SIG-M5 (cell line): ENCODE results near the gene SLC35G1.

Experiments used
- DNase-seq: peaks from one replicate; lab custom pipeline; 2025; lab: John Stamatoyannopoulos, UW

SLC35G1 gene, protein sequence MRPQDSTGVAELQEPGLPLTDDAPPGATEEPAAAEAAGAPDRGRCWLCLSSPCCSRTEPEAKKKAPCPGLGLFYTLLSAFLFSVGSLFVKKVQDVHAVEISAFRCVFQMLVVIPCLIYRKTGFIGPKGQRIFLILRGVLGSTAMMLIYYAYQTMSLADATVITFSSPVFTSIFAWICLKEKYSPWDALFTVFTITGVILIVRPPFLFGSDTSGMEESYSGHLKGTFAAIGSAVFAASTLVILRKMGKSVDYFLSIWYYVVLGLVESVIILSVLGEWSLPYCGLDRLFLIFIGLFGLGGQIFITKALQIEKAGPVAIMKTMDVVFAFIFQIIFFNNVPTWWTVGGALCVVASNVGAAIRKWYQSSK

DNA sequence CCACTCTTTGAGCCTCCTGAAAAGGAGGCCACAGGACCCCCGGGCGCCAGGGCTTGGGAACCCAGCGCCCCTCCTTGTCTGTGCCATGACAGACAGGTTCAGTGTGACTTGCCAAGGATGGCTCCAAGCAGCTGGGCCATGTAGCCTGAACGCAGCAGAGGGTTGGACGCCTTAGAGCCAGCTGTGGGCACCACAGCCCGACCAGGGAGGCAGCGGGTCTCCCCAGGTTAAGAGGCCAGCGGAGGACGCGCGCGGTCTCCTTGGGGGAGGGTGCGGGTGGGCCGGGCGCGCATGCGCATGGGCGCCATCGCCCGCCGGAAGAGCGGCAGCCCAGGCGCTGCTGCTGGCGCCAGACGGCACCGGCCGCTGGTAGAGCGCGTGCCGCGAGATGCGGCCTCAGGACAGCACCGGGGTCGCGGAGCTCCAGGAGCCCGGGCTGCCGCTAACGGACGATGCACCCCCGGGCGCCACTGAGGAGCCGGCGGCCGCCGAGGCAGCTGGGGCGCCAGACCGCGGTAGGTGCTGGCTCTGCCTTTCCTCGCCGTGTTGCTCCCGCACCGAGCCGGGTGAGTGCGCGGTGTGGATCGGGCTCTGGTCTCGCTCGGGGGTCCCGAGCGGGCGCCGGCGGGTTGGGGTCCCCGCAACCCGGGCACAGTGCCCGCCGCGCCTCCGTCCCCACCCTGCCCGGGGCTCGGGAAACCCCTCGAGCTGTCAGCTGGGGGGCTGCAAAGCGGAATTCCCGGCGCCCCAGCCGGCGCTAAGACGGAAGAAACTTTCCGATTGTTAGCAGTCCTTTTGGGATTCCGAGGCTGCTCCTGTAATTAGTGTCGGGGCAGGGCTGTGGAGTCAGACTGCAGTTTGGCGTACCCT, at the start of gene SLC35G1:
SLC35G1 (plus strand) TSS at position 333 of the 870 bp plus-strand sequence; CDS start at position 389, 56 bp downstream.
- no peak for DNase-seq

DNA sequence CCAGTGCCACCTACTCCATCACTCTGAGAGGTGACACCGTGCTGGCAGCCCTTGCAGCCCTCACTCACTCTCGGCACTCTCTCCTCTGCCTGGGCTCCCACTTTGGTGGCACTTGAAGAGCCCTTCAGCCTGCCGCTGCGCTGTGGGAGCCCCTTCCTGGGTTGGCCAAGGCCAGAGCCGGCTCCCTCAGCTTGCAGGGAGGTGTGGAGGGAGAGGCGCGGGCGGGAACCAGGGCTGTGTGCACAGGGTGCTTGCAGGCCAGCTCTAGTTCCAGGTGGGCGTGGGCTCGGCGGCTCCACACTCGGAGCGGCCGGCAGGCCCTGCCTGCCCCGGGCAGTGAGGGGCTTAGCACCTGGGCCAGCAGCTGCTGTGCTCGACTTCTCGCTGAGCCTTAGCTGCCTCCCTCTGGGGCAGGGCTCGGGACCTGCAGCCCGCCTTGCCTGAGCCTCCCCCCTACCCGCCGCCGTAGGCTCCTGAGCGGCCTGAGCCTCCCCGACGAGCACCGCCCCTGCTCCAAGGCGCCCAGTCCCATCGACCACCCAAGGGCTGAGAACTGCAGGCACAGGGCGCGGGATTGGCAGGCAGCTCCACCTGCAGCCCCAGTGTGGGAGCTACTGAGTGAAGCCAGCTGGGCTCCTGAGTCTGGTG, 48.7 kb upstream of the SLC35G1 start:
- no peak for DNase-seq

DNA sequence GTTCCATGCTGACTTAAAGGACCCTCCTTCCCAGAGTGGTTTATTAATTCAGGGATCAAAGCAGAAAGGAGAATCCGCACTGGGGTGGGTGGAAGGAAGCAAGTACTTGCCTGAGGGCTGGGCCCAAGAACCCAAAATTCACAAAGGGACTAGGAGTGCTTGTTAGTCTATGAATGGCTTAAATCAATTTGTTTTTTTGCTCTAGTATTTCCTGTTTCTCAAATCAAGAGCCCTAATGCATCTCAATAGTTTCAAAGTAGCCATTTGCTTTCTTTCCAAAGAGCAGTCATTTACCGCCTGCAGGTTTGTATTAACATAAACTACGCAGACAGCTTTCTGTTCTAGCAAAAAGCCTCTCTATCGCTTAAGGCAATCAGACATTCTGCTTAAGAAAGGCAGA, 44.2 kb upstream of the SLC35G1 start:
- no peak for DNase-seq

DNA sequence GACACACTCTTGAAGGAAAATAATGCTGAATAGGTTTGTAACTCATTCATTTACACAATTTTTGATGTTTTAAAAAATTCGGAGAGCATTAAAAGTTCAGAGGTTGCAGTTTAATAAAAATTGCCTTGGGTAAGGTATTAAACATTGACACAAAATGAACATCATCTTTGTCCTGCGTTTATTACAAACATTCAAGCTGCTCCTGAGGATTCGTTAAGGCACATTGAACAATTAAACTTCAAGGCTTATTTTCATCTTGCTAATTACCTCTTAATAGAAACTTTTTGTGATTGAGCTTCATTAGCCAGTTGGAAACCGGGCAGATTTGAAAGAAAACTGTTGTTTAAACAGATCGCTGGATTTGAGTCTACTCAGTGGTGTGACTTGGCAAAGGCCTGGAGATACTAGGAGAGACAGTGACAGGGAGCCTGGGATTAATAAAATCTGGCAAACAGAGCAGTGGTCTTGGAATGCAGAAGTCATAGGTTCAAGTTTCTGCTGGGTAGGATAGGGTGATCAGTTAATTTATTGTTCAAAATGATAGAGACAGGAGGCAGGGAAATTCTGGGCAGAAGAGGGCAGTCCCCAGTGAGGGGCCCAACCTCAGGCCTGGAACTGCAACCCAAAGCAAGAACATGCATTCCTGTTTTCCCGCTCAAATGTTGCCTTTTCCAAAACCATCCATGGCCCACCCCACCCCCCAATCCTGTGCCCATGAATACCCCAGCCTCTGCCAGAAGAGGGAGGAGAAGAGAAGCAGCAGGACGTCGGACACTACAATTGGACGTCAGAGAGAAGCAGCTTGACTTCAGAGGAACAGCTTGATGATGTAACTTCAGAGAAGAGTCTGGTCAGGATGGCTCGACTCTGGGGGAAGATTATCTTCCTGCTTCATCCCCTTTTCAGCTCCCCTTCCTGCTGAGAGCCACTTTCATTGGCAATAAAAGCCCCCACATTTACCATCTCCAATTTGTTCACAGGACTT, 43.5 kb upstream of the SLC35G1 start:
- no peak for DNase-seq

DNA sequence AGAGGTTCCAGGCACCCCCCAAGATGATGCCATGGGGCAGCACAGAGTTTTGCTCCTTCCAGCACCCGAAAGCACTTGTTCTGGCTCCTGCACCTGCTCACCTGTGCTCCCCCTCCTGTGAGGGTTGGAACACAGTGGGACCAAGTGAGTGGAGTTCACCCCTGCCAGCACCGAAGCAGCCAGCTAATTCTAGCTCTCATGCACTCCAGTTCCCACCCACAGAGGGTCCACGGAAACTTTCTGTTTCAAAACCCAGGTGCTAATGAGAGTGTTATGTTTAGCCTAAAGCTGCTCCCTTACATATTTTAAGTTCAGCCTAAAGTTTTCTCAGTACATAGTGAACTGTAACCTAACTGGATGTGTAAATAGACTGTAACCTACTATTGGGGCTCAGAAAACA, 42.6 kb upstream of the SLC35G1 start:
- DNase-seq: no peak

DNA sequence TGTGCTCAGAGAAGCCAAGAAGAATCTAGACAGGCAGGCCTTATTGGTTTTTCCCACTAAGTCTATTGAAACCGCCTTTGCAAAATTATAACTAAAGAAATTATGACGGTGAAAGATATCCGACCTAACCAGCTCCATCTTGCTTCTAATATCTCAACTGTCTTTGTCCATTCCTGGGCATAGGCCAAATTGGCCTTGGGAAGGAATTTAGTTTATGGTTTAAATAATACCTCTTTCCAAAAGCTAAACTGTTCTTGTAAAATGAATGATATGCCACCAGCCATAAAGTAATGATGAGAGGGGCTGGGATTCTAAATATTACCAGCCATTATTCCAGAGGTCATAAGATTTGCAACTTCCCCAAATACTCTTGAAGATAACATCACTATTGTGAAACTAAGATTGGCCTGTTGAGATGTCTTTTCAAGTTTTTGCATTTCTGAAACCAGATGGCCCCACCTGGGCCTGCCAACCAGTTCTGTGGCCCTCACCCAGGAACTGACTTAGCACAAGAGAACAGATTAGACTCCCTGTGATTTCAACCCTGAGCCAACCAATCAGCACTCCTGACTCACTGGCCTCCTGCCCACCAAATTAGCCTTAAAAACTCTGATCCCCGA, 41.2 kb upstream of the SLC35G1 start:
- no peak for DNase-seq

DNA sequence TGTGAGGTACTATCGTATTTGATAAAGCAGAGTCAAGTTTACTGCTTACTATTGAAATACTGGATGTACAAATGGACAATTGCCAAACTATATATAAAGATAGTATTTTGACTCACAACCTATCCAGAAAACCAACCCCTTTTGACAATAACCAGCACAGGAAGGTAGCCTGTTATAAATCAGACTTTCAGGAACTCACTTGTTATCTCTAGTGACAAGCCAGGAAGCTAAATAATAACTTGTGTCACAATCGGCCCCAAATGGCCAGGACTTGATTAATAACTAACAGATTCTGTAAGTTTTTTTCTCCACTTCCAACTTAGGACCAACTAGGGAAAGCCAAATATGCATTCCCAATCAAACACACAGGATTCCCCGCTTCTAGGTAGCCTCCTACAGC, 38.8 kb upstream of the SLC35G1 start:
- no peak for DNase-seq

DNA sequence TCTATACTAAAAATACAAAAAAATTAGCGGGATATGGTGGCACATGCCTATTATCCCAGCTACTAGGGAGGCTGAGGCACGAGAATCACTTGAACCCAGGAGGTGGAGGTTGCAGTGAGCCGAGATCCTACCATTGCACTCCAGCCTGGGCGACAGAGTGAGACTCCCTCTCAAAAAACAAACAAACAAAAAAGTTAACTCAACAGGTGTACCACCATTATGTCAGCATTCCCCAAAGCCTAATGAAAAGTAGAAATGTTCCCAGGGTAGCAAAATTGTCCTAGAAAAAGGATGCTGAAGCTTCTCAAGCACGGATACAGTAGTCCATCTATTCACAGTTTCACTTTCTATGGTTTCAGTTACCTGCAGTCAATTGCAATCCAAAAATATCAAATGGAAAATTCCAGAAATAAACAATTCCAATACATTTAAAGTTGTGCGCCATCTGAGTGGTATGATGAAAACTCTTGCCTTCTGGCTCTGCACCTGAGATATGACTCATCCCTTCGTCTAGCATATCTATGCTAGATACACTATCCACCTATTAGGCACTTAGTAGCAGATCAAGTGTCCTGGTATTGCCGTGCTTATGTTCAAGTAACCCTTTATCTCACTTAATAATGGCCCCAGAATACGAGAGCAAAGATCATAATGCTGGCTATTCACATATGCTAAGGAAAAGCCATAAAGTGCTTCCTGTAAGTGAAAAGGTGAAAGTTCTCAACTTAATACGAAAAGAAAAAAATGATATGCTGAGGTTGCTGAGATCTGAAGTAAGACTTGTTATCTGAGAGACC, 37.2 kb upstream of the SLC35G1 start:
- DNase-seq: no peak

DNA sequence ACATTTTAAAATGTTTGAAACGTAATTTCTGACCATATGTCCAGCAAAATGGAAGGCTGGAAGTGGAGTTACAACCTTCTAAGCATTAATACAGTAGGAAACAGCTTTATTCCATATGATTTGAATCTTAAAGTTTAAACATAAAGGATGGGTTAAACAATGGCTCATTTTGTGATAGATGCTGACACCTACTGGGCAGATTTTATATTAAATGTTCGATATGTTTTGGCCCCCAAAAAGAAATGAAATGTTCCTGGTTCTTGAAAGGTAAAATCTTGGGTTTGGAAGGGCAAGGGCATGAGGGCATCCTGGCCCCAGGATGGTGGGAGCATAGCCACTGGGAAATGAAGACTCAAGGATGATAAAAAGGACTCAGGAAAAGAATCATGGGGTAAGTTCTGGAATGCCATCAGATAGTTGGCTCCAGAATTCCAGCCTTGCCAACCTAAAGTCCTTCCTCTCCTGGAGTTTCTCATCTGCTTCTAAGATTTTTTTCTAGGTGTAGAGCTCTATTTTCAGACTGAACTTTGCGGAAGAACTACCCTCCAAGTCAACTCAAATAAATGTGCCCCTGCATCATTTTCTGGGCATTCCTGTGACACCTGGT, 34.6 kb upstream of the SLC35G1 start:
- no peak for DNase-seq

DNA sequence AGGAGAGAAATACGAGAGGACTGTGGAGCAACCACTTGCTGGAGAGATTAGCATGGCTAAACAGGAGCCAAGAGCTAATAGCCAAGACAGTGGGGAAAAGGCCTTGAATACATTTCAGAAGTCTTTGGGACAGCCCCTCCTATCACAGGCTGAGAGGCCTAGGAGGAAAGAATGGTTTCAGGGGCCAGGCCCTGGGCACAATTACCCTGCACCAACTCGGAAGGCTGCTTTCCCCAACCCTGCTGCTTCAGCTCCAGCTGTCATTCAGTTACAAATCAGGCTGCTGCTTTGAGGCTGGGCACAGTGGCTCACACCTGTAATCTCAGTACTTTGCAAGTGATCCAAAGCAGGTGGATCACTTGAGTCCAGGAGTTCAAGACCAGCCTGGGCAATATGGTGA, 32.0 kb upstream of the SLC35G1 start:
- DNase-seq: no peak

DNA sequence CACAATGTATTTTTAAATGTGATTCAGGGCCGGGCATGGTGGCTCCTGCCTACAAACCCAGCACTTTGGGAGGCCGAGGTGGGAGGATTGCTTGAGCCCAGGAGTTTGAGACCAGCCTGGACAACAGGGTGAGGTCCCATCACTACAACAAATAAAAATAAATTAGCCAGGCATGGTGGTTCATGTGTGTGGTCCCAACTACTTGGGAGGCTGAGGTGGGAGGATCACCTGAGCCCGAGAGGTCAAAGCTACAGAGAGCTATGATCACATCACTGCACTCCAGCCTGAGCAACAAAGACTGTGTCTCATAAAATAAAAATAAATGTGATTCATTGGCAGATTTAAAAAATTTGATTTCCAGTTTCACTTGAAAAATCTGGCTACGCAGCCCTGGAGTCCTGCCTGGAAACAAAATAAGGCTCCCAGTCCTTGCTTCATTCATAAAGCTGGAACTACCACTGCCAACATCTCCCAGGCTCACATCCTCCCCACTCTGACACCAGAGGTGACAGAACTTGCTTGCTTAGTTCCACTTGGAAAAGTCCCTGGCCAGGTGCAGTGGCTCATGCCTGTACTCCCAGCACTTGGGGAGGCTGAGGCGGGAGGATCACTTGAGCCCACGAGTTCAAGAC, 27.9 kb upstream of the SLC35G1 start:
- DNase-seq: no peak

DNA sequence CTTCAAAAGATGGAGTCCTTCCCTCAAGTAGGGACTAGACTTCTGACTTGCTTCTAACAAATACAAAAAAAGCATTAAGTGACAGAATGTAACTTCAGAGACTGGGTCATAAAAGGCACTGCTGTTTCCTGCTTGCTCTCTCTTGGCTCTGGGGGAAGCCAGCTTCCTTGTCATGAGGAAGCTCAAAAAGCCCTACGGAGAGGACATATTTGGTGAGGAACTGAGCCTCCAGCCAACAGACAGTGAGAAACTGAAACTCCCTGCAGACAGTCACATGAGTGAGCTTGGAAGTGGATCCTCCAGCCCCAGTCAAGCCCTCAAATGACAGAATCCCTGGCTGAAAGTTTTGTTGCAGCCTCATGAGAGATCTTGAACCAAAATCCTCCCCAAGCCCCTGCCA, 26.3 kb upstream of the SLC35G1 start:
- no peak for DNase-seq

DNA sequence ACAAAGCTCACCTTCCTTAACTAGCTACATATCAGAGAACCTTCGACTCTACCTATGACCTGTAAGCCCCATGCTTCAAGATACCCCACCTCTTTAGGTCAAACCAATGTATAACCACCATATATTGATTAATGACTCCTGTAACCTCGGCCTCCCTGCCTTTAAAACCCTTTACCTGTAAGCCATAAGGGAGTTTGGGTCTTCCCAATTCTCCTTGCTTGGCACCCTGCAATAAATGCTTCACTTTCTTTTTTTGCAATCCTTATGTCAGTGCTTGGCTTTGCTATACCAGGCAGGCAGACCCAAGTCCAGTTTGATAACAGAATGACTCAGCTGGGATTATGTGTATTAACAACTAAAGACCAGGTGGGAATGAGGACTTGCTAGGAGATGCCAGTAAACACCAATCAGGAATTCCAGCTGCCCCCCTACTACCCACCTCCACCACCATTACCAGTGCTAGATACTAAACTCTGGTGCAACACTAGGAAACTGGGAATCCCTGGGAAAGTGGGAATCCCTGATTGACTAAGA, 22.0 kb upstream of the SLC35G1 start:
- no peak for DNase-seq

DNA sequence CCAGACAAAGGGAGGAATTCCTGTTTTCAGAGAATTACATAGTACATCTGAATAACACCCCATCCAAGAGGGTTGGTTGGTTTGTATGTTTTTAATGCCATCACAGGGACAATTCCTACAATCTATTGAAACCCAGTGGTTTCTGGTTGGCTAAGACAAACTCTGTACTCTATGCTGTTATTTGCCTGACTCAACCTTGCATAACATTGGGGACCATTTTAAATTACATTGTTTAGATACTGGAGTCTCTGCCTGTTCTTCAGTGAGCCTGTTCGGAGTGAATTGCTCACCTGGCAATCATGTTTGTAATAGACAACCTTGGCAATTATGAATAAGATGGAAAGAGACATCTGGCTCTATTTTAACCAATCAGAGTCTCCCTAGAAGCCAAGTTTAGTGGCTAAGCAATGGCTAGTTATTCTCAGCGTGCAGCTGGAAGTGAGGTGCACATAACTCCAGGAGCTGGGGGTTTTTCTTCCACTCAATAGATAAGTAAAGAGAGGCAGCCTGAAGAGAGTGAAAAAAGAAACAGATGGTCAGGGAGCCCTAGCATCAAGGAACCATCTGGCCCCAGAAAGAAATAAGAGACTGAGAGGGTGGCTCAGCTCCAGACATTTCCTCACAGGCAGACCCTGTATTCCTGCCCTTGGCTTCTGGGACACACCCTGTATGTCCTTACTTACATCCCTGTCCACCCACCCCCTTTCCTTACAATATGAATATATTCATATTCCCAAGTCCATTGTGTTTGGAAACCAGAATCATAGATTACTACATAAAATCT, 21.2 kb upstream of the SLC35G1 start:
- no peak for DNase-seq

DNA sequence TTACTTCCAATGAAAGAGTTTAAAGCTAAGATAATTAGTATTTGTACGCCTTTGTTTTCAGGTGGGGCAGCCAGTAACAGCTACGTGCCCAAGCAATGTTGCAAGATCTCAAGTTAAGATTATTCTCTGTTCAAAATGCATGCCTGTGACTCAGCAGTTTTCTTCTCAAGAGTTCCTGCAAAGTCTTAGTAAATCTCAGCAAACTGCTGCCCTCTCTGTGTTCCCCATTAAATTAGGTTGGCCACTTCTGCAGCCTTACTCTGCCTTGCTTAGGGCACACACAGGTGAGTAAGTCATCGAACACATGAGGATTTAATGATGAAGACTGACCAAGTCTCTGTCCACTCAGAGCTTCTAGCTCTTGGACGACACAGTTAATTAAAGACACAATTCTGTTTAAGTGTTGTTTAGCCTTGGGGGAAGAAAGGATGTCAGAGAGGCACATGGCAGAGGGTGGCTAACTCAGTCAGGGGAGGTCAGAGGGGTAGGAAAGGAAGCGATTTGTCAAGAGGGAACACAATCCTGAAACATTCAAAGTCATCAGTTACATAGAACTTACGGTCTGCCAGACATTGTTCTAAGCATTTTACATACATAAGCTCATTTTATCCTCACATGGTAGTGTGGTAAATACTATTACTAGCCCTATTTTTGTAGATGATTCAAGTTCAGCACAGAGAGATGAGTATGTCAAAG, 20.2 kb upstream of the SLC35G1 start:
- DNase-seq: no peak

DNA sequence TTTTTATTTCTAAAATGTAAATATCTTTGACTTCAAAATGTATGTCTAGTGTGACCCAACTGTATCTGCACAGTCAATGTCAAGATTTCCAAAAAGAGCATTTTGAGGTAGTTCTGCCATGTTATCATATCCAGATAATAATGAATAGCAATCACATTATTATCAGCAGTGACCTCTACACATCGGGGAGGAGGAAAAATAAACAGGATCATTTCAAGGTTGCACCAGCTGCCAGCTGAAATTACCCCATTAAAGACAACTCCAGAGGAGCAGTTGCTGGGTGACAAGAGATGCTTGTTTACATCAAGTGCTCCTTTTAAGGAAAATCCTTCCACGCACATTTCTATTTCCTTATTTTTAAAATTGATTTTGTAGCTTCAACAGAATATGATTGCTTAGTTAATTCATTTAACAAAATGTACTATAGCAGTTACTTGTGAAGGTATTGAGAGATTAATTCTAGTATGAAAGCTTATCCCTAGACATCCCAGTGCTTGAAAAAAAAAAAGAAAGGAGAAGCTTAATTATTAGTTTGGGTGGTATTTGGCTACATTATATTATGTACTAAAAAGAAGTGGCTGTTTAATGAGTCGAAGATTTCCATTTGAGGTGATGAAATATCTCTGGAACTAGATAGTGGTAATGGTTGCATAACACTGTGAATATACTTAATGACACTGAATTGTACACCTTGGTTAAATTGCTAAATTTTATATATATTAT, 19.3 kb upstream of the SLC35G1 start:
- DNase-seq: no peak

DNA sequence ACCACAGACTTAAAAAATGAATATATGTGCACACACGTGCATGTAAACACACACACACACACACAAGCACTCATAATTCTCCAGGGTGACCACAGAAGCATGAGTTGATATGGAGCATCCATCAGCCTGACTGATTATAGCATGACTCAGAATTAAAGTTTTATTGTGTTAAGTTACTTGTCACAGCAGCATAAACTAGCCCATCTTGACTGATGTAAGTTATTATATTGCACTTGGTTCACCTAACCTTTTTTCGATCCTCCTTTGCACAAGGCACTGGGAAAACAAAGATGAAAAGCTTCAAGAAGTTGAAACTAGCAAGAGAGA, 18.8 kb upstream of the SLC35G1 start:
- no peak for DNase-seq
